Amygdala (tissue), 56 donors: Measurements from ENCODE around the gene MOB1A.
"Not testable (repeated sequence)": the region's sequence is repeated elsewhere in the genome, so short reads cannot be mapped to it uniquely, and the experiment has no call there.

ENCODE experiments used
- DNase-seq, 56 donors: peaks; one replicate each; lab custom pipeline; 2025; lab: John Stamatoyannopoulos, UW

The MOB1A gene

DNA sequence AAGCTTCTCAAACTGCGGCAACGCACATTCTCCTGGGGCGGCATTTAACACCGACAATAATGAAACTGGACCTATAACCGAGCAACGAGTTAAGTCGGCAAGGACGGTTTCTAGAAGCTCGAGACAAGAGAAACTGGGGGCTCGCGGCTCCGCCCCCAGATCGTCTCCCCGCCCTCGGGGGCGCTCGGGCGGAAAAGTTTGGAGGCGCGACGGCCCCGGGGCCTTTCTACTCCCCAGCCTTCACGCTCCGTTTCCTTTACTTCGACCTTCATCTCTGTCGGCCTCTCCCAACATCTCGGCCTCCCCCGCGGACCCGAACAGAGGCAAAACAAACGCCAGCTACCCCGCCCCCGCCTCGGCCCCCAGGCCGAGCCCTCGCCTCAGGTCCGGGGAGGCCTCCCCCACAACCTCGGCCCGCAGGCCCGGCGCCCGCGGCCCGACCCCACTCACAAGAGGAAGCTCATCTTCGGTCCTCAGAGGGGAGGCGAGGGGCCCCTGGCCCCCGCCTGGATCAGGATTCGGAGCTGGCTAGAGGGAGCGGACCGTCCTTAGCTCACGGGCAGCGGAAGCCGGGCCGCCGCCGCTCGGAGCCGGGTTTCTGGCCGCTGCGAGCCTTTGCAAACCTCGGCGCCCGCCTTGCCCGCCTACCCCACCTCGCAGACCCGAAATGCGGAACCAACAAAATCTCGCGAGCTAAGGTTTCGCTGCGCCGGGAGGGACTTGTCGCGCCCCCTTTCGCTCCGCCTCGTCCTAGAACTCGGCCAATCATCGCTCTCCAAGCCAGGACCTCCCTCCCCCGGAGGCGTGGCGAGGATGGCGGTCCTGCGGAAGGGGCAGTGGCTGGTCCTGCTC, at the start of gene MOB1A:
Gene MOB1A (minus strand): TSS at position 669 of the 852 bp plus-strand sequence. CDS start 205 bp downstream, at position 464.
- peak; percentile 31 to 98 (median 94) for DNase-seq

DNA sequence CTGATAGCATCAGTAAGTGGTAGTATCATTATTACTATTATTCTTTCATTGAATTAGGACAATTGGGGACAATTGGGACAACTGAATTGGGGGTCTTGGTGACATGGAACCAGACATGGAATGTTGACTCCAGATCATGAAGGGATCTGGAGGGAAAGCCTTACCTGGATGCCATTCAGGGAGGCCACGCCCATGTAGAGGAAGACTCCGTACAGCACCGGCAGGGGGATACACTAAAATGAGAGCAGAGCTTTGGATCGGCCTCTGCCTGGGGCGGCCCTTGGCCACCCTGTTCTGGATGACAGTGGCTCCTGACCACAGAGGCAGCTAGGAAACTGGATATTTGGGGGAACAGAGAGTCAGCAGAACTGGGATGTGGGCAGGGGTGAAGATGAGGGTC, 49.0 kb upstream of the MOB1A start:
- DNase-seq, result no peak

DNA sequence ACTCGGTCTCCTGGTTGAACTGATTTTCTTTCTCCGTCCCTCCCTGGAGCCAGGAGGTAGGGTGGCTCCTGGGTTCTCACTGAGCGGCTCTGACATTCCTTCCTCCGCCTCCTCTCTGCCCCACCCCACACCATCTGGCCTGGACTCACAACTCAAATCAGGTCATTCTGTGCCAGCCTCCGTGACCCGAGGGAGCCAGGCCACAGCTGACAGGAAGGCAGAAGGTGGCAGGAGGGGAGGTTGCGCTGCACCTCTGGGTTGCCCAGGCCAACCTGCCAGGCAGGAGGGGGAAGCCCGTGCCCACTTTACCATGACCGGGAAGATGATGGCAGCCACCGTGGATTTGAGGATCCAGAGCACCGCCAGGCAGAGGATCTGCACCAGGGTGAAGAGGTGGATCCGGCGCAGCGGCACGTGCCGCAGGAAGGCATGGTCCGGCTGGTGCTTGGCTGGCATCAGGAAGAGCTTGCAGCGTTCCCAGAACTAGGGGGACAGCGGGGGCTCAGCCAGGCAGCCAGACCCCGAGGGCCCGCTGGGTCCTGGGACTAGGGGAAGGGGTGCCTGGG, 48.1 kb upstream of the MOB1A start:
- no peak for DNase-seq

GRCh38 chr2:74225698-74226459, 47.2 kb upstream of the MOB1A start:
- DNase-seq, result no peak

GRCh38 chr2:74223941-74224770, 45.5 kb upstream of the MOB1A start:
- DNase-seq, result no peak

GRCh38 chr2:74222300-74222650, 43.6 kb upstream of the MOB1A start:
- DNase-seq, result no peak

GRCh38 chr2:74221604-74222299, 43.1 kb upstream of the MOB1A start:
- DNase-seq, result no peak

- DNase-seq, result no peak
Measured at GRCh38 chr2:74221091-74221490, 42.4 kb upstream of the MOB1A start.

DNA sequence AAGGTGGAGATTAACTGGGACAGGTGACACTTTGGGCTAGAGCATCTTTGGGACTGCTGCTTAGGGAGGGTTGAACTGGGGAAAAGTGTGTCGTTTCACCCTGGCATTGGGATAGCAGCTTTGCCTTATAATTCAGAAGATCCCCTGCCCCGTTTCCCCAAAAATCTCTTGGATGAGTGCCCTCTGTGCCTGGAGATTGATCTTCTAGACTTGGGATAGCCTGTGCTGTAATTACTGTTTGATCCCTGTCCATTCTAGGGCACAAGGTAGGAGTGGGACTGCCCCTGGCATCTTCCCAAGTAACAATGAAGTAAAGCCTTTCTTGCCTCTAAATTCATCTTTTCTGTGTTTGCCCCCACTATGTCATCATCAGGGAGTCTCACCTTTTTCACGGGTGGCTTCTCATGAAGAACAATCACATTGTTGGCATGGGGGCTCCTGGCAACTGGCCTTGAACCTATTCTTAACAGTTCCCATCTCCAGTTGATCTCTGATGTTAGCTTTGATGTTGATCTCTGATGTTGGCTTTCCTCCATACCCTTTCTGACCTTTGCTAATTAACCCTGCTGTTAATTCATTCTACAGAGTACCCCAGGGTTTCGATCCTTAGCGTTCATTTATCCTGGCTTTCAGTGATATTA, 41.3 kb upstream of the MOB1A start:
- DNase-seq, result no peak

GRCh38 chr2:74216642-74217041, 38.0 kb upstream of the MOB1A start:
- DNase-seq, result no peak

DNA sequence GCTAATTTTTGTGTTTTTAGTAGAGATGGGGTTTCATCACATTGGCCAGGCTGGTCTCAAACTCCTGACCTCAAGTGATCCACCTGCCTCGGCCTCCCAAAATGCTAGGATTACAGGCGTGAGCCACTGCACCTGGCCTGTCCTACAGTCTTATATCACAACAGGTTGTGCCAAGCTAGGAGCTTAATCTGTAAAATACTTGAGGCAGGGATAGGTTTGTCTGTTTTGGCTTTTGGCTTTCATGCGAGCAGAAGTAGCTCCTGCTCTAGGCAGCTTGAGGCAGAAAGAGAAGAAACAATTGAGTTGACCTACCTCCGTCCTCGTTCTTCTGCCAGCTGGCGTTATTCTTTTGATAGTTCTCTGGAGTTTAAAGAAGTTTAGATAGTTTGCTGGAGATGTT, 37.1 kb upstream of the MOB1A start:
- DNase-seq, result not testable (repeated sequence)

- no peak for DNase-seq
Measured at GRCh38 chr2:74212702-74213410, 34.2 kb upstream of the MOB1A start.

GRCh38 chr2:74206180-74206688, 27.6 kb upstream of the MOB1A start:
- no peak for DNase-seq

GRCh38 chr2:74205596-74205995, 26.9 kb upstream of the MOB1A start:
- DNase-seq, result no peak

- no peak for DNase-seq
Measured at GRCh38 chr2:74205113-74205512, 26.4 kb upstream of the MOB1A start.

DNA sequence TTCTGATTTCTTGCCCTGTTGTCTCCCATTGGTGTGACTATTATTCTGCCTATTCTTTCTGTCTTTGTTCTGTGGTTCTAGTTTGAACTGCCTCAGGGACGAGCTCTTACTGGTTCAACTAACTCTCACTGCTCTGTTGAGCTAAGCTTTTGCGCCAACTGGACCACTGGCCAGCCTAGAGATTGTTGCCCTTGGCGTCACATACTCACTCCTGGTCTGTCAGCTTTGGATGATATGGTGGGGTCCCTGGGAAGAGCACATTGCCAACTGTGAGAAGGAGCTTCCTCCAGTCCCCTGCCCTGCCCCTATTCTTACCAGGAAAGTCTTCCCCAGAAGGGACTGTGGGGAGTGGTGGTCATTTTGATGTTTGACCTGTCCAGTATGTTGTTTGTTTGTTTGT, 25.8 kb upstream of the MOB1A start:
- no peak for DNase-seq

GRCh38 chr2:74201596-74201995, 22.9 kb upstream of the MOB1A start:
- DNase-seq, result no peak

DNA sequence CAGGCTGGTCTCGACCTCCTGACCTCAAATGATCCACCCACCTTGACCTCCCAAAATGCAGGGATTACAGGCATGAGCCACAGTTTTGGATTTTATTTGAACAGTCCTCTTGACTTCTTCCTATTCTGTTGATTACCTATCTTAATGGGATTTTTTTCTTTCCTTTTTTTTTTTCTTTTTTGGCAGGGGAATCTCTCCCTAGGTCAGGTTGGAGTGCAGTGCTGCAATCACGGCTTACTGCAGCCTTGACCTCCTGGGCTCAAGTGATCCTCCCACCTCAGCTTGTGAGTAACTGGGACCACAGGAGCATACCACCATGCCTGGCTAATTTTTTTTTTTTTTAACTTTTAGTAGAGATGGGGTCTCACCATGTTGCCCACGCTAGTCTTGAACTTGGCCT, 22.5 kb upstream of the MOB1A start:
- no peak for DNase-seq

GRCh38 chr2:74199871-74200305, 21.2 kb upstream of the MOB1A start:
- DNase-seq, result no peak
